ENCODE results near the gene ACKR3. TPM values are rescaled to one million over a fixed set of nuclear protein-coding genes. Genes with fewer than 3 reads are reported as not detected.

The ACKR3 gene
- total RNA-seq, 4 donors from 2014 or later = 6.3 to 49.5 (median 22.2) TPM

GRCh38 chr2:236616031-236616430 is 46.4 kb downstream of the ACKR3 start:
- no peak overlapping the region for H3K4me3 ChIP-seq
- no peaks in the 10 kb centered on the region for H3K9me3 ChIP-seq
- H3K27ac ChIP-seq = no peak overlapping the region
- H3K27me3 ChIP-seq = no peaks in the 10 kb centered on the region
- H3K36me3 ChIP-seq = no peaks in the 10 kb centered on the region
- H3K4me1 ChIP-seq = no peaks in the 10 kb centered on the region
- no peak for DNase-seq
- TF ChIP-seq CTCF (IDR thresholded peaks at IDR 0.05) = no peak
- no peak for TF ChIP-seq POLR2A (IDR thresholded peaks at IDR 0.05)

GRCh38 chr2:236616624-236617023 is 47.0 kb downstream of the ACKR3 start:
- TF ChIP-seq CTCF (IDR thresholded peaks at IDR 0.05) (no peak), POLR2A (IDR thresholded peaks at IDR 0.05) (no peak)
- DNase-seq = no peak
- Histone ChIP-seq H3K4me1 (no peaks in the 10 kb centered on the region), H3K36me3 (no peaks in the 10 kb centered on the region), H3K9me3 (no peaks in the 10 kb centered on the region), H3K4me3 (no peak overlapping the region), H3K27ac (no peak overlapping the region), H3K27me3 (no peaks in the 10 kb centered on the region)

- H3K4me3 ChIP-seq = no peak overlapping the region
- no peaks in the 10 kb centered on the region for H3K4me1 ChIP-seq
- no peak for DNase-seq
- H3K27ac ChIP-seq = no peak overlapping the region
- no peaks in the 10 kb centered on the region for H3K27me3 ChIP-seq
- TF ChIP-seq CTCF (IDR thresholded peaks at IDR 0.05) = no peak
- TF ChIP-seq POLR2A (IDR thresholded peaks at IDR 0.05) = no peak
- H3K9me3 ChIP-seq = no peaks in the 10 kb centered on the region
- H3K36me3 ChIP-seq = no peaks in the 10 kb centered on the region
These were observed 47.7 kb downstream of the ACKR3 start for GRCh38 chr2:236617221-236617737.

- no peaks in the 10 kb centered on the region for H3K9me3 ChIP-seq
- no peaks in the 10 kb centered on the region for H3K36me3 ChIP-seq
- H3K27me3 ChIP-seq = no peaks in the 10 kb centered on the region
- TF ChIP-seq CTCF (IDR thresholded peaks at IDR 0.05) (no peak), POLR2A (IDR thresholded peaks at IDR 0.05) (no peak)
- no peak overlapping the region for H3K27ac ChIP-seq
- no peaks in the 10 kb centered on the region for H3K4me1 ChIP-seq
- no peak for DNase-seq
- no peak overlapping the region for H3K4me3 ChIP-seq
These were observed 48.2 kb downstream of the ACKR3 start for GRCh38 chr2:236617796-236618195.

- H3K27ac ChIP-seq = no peak overlapping the region
- H3K4me1 ChIP-seq = no peaks in the 10 kb centered on the region
- H3K9me3 ChIP-seq = no peaks in the 10 kb centered on the region
- DNase-seq = no peak
- no peak overlapping the region for H3K4me3 ChIP-seq
- TF ChIP-seq POLR2A (IDR thresholded peaks at IDR 0.05) (no peak), CTCF (IDR thresholded peaks at IDR 0.05) (no peak)
- no peaks in the 10 kb centered on the region for H3K36me3 ChIP-seq
- no peaks in the 10 kb centered on the region for H3K27me3 ChIP-seq
These were observed 48.7 kb downstream of the ACKR3 start for GRCh38 chr2:236618370-236618769.
